ENCODE results near the gene PCDHB7.
A peak's percentile ranks its signal among the peaks of the same experiment; 100 is the strongest.
"Not testable (repeated sequence)": the region's sequence is repeated elsewhere in the genome, so short reads cannot be mapped to it uniquely, and the experiment has no call there.

The PCDHB7 gene

DNA sequence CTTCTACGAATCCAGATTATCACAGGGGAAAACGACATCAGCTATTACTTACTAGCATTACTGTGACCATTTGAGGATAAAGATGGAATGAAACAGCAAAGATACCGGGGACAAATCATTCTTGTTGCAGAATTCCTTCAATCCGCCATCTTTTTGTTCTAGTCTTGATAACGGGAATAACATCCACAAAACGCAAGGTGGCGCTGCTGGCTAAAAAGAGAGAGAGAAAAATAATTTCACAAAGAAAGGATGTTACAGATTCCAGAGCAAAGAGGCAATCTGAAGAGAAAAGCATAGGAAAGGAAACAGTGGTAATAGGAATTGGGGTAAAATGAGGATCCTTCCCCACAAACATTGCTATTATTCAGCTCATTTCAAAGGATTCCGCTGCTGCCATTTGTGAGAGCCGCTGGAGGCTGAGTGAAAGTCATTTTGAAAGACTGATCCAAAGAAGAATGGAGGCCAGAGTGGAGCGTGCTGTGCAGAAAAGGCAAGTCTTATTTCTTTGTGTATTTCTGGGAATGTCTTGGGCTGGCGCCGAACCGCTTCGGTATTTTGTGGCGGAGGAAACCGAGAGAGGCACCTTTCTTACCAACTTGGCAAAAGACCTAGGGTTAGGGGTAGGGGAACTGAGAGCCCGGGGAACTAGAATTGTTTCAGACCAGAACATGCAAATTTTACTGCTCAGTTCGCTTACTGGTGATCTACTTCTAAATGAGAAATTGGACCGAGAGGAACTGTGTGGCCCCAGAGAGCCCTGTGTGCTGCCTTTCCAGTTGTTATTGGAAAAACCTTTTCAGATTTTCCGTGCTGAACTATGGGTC is at the start of gene PCDHB7:
TSS of gene PCDHB7 (plus strand) at position 264 of the 824 bp plus-strand sequence. CDS start at position 456, 192 bp downstream.
- DNase-seq: no peak

GRCh38 chr5:141123396-141124135 is 48.9 kb upstream of the PCDHB7 start:
- DNase-seq: not testable (repeated sequence)

DNA sequence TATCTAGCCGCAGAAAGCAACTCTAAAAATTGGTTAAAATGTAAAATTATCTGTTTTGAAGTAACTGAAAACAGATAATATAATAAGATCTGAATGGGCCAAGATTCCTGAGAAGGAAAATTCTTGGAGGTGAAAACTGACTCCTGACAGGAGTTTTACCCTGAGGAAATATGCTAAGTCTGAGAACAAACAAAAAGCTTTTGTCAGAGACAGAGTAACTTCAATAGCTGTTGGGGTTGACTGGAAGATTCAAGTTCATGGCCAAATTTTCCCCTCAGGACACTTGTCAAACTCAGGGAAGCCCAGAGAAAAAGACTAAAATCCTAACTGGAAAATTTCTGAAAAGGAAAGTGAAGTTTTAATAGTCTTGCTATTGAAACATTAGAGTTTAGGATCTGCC is 45.1 kb upstream of the PCDHB7 start:
- no peak for DNase-seq

GRCh38 chr5:141135030-141135717 is 37.3 kb upstream of the PCDHB7 start, which contains the start of gene PCDHB5:
PCDHB5 (plus strand) TSS chr5:141135206; CDS start chr5:141135435, 229 bp downstream.
- peak; percentile 66 for DNase-seq

DNA sequence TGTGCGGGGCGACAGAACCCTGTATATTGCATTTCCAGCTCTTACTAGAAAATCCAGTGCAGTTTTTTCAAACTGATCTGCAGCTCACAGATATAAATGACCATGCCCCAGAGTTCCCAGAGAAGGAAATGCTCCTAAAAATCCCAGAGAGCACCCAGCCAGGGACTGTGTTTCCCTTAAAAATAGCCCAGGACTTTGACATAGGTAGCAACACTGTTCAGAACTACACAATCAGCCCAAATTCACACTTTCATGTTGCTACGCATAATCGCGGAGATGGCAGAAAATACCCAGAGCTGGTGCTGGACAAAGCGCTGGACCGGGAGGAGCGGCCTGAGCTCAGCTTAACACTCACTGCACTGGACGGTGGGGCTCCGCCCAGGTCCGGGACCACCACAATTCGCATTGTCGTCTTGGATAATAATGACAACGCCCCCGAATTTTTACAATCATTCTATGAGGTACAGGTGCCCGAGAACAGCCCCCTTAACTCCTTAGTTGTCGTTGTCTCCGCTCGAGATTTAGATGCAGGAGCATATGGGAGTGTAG is 36.7 kb upstream of the PCDHB7 start:
- no peak for DNase-seq

DNA sequence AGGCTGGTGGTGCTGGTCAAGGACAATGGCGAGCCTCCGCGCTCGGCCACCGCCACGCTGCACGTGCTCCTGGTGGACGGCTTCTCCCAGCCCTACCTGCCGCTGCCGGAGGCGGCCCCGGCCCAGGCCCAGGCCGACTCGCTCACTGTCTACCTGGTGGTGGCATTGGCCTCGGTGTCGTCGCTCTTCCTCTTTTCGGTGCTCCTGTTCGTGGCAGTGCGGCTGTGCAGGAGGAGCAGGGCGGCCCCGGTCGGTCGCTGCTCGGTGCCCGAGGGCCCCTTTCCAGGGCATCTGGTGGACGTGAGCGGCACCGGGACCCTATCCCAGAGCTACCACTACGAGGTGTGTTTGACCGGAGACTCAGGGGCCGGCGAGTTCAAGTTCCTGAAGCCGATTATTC is 35.1 kb upstream of the PCDHB7 start:
- not testable (repeated sequence) for DNase-seq

DNA sequence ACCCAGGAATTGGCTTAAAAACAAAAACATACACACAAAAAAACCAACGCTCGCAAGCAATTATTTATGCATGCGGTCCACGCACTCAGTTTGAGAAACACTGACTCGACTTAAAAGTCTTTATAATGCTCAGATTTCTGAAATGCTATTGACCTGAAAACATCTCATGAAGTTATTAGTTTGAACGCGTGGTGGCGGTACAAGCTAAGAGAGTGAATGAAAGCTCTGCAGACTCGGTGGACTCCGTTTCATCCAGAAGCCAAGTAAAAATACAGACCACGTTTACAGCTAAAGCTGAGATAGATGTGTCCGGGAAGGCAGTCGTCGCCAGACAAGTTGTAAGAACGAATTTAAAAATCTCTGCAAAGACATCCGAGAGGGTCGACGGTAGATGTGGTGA is 22.6 kb upstream of the PCDHB7 start, which contains the start of gene PCDHB6:
TSS of gene PCDHB6 (plus strand) at position 246 of the 400 bp plus-strand sequence. CDS start 201 bp downstream, outside the sequence.
- no peak for DNase-seq

DNA sequence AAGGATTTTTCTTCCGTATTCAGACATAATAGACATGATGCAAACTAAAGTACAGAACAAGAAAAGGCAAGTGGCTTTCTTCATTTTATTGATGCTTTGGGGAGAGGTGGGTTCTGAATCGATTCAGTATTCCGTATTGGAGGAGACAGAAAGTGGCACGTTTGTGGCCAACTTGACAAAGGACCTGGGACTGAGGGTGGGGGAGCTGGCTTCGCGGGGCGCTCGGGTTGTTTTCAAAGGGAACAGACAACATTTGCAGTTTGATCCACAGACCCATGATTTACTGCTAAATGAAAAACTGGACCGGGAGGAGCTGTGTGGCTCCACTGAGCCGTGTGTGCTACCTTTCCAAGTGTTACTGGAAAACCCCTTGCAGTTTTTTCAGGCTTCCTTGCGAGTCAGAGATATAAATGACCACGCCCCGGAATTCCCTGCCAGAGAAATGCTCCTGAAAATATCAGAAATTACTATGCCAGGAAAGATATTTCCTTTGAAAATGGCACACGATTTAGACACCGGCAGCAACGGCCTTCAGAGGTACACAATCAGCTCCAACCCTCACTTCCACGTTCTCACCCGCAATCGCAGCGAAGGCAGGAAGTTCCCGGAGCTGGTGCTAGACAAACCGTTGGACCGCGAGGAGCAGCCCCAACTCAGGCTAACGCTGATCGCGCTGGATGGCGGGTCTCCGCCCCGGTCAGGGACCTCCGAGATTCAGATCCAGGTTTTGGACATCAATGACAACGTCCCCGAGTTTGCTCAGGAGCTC is 22.0 kb upstream of the PCDHB7 start:
- DNase-seq: no peak

GRCh38 chr5:141150993-141151325 is 21.5 kb upstream of the PCDHB7 start:
- no peak for DNase-seq

- DNase-seq: not testable (repeated sequence)
These were observed 20.8 kb upstream of the PCDHB7 start for GRCh38 chr5:141151632-141152031.

DNA sequence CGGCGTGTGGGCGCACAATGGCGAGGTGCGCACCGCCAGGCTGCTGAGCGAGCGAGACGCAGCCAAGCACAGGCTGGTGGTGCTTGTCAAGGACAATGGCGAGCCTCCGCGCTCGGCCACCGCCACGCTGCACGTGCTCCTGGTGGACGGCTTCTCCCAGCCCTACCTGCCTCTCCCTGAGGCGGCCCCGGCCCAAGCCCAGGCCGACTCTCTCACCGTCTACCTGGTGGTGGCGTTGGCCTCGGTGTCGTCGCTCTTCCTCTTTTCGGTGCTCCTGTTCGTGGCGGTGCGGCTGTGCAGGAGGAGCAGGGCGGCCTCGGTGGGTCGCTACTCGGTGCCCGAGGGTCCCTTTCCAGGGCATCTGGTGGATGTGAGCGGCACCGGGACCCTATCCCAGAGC is 20.3 kb upstream of the PCDHB7 start:
- not testable (repeated sequence) for DNase-seq

DNA sequence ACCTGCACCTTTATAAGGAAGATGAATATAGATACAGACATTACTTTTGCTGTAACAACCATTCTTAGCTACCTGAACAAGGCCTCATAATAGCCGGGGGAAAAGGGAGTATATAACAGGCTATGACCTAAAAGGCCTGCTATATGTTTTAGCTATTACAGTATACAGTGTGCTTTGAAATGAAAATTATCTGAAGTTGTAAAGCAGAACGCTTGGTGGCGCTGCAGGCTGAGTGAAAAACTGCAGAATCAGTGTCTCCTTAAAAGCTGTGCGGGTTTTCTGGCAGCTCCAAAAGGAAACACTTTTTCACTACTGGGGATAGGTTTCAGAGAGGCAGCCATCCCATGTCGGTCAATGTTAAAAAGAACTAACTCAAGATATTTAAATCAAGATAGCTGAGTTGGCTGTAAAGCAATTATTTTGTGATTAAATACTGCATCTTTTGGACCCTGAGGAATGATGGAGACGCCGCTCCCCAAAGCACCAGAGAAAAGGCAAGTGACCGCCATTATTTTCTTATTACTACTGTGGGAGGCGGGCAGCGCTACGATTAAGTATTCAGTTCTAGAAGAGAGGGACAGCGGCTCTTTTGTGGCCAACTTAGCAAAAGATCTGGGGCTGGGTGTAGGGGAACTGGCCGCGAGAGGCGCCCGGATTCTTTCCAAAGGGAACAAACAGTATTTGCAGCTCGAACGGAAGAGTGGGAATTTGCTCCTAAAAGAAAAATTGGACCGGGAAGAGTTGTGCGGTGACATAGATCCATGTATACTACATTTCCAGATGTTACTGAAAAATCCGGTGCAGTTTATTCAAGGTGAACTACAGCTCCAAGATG is 16.7 kb upstream of the PCDHB7 start:
- no peak for DNase-seq

- DNase-seq: not testable (repeated sequence)
These were observed 15.1 kb upstream of the PCDHB7 start for GRCh38 chr5:141157356-141157755.

- not testable (repeated sequence) for DNase-seq
These were observed 14.5 kb upstream of the PCDHB7 start for GRCh38 chr5:141157901-141158300.

DNA sequence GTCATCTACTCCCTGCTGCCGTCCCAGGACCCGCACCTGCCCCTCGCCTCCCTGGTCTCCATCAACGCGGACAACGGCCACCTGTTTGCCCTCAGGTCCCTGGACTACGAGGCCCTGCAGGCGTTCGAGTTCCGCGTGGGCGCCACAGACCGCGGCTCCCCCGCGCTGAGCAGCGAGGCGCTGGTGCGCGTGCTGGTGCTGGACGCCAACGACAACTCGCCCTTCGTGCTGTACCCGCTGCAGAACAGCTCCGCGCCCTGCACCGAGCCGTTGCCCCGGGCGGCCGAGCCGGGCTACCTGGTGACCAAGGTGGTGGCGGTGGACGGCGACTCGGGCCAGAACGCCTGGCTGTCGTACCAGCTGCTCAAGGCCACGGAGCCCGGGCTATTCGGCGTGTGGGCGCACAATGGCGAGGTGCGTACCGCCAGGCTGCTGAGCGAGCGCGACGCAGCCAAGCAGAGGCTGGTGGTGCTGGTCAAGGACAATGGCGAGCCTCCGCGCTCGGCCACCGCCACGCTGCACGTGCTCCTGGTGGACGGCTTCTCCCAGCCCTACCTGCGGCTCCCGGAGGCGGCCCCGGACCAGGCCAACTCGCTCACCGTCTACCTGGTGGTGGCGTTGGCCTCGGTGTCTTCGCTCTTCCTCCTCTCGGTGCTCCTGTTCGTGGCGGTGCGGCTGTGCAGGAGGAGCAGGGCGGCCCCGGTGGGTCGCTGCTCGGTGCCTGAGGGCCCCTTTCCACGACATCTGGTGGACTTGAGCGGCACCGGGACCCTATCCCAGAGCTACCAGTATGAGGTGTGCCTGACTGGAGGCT is 2.1 kb downstream of the PCDHB7 start:
- DNase-seq: not testable (repeated sequence)

DNA sequence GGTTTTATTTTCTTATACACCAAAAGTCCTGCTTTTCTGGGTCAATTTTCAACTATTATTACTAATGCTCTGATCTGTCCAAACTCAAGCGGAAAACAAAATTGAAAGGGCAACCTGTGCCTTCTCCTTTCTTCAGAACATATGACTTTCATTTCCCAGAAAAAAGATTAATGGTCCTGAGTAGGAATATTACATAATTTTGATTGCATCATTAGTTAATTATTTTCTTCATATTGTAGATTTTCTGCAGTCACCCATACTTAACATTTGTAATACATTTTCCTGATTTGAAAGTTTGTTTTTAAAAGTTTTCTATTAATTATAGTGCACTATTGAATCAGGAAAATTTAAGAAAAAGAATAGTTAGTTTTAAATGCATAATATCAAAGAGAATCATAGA is 3.5 kb downstream of the PCDHB7 start:
- no peak for DNase-seq

DNA sequence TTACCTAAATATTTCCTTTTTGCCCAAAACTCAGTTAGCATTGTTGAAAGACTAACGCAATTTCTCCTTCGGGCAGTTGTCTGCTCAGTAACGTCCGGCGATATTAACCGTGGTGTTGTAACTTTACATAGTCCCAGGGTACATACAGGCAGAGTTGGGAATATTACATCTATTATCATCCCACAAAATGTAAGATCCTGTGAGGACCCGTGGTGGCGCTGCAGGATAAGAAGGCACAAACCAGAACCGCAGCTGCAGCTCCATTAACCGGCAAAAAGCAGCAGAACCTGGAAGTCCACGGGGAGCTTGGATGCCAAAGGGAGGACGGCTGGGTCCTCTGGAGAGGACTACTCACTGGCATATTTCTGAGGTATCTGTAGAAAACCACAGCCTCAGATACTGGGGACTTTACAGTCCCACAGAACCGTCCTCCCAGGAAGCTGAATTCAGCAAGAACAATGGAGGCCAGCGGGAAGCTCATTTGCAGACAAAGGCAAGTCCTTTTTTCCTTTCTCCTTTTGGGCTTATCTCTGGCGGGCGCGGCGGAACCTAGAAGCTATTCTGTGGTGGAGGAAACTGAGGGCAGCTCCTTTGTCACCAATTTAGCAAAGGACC is 5.2 kb downstream of the PCDHB7 start, which contains the start of gene PCDHB8:
TSS of gene PCDHB8 (plus strand) at position 214 of the 615 bp plus-strand sequence. CDS start at position 459, 245 bp downstream.
- DNase-seq: not testable (repeated sequence)

DNA sequence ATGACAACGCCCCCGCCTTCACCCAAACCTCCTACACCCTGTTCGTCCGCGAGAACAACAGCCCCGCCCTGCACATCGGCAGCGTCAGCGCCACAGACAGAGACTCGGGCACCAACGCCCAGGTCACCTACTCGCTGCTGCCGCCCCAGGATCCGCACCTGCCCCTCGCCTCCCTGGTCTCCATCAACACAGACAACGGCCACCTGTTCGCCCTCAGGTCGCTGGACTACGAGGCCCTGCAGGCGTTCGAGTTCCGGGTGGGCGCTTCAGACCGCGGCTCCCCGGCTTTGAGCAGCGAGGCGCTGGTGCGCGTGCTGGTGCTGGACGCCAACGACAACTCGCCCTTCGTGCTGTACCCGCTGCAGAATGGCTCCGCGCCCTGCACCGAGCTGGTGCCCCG is 6.9 kb downstream of the PCDHB7 start:
- DNase-seq: not testable (repeated sequence)

- not testable (repeated sequence) for DNase-seq
These were observed 7.4 kb downstream of the PCDHB7 start for GRCh38 chr5:141179876-141180275.

DNA sequence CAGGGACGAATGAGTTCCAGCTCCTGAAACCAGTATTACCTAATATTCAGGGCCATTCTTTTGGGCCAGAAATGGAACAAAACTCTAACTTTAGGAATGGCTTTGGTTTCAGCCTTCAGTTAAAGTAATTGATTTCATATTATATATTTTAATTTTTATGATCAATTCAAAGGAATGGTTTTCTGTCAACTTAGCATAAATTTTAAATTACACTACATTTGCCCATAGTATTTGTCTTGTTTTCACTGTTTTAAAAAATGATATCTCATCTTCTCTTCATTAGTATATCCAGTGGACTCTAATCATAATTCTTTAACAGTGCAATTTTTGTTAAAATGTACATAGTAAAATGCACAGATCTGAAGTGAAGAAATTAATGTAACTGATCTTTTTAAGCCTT is 7.9 kb downstream of the PCDHB7 start:
- no peak for DNase-seq
